Spleen (tissue), 7 donors: Measurements from ENCODE around the gene CCNB1.

ENCODE experiments used
- POLR2A ChIP-seq, 3 donors: fragments of 450-650 bp; IDR thresholded peaks; one replicate each; pipeline ENCODE4 v1.5.1; 2017; ENCODE audit warnings: antibody characterized with exemption in 3 of 3, mild to moderate bottlenecking in 1 of 3
- POLR2AphosphoS5 ChIP-seq, 3 donors: sonication (generic); formaldehyde crosslinking; IDR thresholded peaks; one replicate each; pipeline ENCODE4 v1.5.1; 2017; ENCODE audit warnings: antibody characterized with exemption in 3 of 3
- TF ChIP-seq, protein P1 (sequence below), 11 experiments: fragments of 200-600 bp in 7 of 11; fragments of 450-650 bp in 4 of 11; sonication (generic) in 4 of 11; IDR thresholded peaks in 8 of 11; conservative IDR thresholded peaks in 3 of 11; 1 replicate in 7 of 11; 2 replicates in 4 of 11; pipeline versions ENCODE4 v1.4.0 to v1.8.0; 2016 to 2021; ENCODE audit warnings: antibody characterized with exemption in 11 of 11, inconsistent platforms in 4 of 11, mild to moderate bottlenecking in 1 of 11
- donor health status: DM: no; HTN: no; CAD: no; lungs with moderate emphysema.
- donor health status: DM: no; HTN: no; CAD: no.
- donor health status: DM: no; HTN: no; CAD: no.

DNA sequence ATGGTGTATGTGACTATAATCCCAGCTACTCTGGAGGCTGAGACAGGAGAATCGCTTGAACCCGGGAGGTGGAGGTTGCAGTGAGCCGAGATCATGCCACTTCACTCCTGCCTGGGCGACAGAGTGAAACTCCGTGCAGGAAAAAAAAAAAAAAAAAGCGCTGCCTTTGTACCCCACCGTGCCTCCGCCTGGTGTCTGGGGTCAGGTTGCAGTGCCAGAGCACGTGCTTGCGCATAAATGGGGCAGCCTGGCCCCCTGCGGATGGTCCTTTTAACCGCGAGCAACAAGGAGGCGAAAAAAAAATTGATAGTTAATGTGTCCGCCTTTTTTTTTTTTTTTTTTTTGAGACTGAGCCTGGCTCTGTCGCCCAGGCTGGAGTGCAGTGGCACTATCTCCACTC, 6.3 kb upstream of the CCNB1 start:
- no peak for TF ChIP-seq POLR2AphosphoS5 (IDR thresholded peaks at IDR 0.05)
- TF ChIP-seq POLR2A (IDR thresholded peaks at IDR 0.05): no peak
- TF ChIP-seq, protein P1, sequence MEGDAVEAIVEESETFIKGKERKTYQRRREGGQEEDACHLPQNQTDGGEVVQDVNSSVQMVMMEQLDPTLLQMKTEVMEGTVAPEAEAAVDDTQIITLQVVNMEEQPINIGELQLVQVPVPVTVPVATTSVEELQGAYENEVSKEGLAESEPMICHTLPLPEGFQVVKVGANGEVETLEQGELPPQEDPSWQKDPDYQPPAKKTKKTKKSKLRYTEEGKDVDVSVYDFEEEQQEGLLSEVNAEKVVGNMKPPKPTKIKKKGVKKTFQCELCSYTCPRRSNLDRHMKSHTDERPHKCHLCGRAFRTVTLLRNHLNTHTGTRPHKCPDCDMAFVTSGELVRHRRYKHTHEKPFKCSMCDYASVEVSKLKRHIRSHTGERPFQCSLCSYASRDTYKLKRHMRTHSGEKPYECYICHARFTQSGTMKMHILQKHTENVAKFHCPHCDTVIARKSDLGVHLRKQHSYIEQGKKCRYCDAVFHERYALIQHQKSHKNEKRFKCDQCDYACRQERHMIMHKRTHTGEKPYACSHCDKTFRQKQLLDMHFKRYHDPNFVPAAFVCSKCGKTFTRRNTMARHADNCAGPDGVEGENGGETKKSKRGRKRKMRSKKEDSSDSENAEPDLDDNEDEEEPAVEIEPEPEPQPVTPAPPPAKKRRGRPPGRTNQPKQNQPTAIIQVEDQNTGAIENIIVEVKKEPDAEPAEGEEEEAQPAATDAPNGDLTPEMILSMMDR (IDR thresholded peaks at IDR 0.05 in 8 of 11, conservative IDR thresholded peaks at IDR 0.05 in 3 of 11): no peak
